K562 treated with DMSO at 1 percent for 24 hours (cell line): ENCODE results near the gene ZNF579. TPM values are rescaled to one million over a fixed set of nuclear protein-coding genes. Genes with fewer than 3 reads are reported as not detected.

Experiments
- total RNA-seq: library from RNA; unstranded; fragments of 300-600 nt; gene quantifications from 2 replicates; pipeline ENCODE4 v1.2.3, GENCODE V29; 2022; ENCODE audit warnings: low read depth; ENCODE audit not compliant: insufficient read depth

Gene ZNF579, protein sequence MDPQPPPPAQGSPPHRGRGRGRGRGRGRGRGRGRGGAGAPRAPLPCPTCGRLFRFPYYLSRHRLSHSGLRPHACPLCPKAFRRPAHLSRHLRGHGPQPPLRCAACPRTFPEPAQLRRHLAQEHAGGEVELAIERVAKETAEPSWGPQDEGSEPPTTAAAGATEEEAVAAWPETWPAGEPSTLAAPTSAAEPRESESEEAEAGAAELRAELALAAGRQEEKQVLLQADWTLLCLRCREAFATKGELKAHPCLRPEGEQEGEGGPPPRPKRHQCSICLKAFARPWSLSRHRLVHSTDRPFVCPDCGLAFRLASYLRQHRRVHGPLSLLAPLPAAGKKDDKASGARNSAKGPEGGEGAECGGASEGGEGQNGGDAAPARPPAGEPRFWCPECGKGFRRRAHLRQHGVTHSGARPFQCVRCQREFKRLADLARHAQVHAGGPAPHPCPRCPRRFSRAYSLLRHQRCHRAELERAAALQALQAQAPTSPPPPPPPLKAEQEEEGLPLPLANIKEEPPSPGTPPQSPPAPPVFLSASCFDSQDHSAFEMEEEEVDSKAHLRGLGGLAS
- total RNA-seq: 21.0 and 21.2 TPM in 2 replicates

DNA sequence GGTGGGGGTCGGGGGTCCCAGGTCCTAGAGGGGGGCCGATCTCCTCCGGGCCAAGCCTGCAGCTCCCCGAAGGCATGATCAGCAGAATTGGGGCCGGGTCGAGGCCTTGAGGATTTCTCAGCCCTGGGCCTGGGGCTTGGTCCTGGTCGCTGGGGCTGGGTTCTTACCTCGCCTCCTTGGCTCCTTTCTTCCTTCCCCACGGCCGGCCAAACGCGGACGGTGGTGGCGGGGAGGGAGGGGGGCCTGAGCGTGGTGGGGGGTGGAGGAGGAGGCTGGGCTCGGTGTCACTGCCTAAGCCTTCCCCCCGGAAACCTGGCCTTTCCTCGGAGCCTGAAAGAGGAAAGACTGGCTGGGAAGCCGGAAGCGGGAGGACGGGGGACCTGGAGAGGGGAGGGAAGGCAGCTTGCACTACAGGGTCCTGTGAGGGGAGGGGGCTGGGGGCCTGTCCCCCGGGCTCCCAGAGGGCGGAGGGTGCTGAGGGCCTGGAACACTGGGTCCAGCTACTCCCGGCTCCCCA, at the start of gene ZNF579:
TSS of gene ZNF579 (minus strand) at position 221 of the 517 bp plus-strand sequence. CDS start 1,209 bp downstream, outside the sequence.

DNA sequence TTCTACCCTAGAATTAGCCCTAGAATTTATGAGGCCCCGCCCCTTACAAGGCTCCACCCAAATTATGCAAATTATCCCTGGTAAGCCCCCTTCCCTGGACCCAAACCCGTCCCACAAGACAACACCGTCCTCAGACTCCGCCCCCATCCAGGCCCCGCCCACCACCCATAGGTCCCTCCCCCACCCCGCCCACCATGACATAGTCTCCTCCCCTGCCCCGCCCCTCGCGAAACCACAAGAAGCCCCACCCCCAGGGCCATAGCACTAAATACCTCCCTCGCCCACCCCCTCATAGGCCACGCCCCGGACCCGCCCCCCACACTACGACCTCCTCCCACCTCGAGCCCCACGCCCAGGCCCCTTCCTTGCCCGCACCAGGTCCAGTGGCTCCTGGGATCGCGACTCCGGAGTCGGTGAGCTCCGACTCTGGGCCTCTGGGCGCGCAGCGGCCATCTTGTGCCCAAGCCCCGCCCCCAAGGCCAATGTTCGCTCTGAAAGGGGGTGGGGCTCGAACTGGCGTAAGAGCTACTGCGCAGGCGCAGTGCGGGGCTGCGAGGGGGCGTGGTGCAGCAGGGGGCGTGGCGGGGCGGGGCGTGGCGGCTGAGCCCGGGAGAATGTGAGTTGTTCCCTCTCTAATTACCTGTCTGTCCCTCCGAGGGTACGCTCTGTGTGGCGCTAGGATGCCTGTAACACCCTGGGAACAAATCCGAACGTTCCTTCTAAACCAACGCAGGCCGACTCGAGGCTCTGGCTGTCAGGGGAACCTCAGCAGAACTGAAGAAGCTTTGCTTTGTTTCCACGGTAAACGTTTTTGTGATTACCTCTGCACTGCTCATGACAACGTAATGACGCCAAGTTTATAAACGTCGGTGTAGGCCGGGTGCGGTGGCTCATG, 43.7 kb upstream of the ZNF579 start, which contains the start of gene ZNF784:
TSS of gene ZNF784 (minus strand) at position 458 of the 895 bp plus-strand sequence. CDS start at position 453, 5 bp downstream.

DNA sequence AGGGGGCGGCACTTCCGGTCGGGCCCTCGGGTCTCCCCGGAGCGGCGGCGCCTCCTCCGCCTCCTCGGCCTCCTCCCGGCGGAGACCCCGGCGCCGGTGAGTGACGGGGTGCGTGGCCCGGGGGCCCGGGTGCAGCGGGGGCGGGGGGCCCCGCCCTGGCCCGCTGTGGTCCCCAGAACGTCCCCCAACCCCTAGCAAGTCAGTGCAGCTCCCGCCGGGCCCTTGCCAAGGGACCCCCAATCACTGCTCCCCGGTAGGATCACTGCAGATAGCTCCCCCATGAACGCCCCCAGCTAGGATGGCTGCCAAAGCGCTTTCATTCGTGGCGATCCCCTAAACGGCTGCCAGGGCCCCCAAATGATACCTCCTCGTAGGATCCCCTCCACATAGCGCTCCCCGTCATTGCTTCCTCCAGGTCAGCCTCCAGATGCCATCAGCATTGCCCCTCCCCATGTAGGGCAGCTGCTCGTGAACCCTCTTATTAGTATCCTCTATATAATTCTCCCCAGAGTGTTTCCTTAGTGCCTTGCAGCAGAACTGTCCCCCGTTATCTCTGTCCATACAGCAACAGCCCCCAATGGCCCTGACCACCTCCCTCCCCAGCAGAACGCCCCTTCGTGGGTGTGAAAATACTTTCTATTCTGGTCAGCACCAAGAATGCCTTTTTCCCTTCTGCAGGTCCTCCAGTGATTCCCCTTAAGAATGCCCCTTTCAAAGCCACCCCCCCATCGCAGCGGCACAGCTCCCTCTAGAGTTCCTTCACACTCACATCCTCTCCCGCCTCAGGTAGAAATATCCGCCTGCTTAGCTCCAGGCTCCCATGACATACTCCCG, 25.2 kb upstream of the ZNF579 start, which contains the start of gene ZNF865:
TSS of gene ZNF865 (plus strand) at position 11 of the 834 bp plus-strand sequence. CDS start 7,972 bp downstream, outside the sequence.

DNA sequence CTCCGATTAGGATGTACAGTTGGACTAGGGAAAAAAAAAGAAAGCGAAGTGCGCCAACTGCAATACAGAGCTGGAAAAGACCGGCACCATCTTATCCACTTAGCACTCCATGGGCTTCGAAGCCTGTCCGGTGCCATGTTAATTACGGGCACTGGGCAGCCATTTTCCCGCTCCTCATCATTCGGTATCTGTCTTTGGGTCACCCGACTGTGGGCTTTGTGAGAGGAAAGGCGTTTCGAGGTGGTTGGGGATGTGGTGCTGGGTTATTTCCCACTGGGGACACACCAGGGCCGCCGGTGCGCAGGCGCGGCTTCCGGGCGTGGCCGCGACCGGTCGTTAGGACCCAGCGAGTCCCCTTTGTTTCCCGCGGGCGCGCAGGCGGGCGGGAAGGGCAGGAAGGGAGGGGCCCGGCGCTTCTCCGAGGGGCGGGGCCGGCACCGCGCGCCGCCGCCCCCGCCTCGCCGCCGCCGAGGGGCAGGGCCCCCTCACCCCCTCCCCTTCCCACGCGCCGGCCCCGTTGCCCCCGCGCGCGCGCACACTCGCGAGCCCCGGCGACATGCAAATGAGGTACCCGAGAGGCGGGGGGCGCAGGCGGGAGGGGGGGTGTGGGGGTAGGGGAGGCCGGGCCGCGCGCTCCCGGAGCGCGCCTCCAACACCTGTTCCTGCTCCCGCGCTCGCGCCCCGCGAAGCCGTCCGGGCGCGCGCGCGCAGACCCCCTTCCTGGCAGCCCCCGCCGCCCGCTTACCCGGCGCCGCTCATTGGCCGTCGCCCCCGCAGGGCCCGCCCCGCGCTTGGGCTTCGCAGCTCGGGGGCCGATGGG, 19.4 kb upstream of the ZNF579 start, which contains the start of gene ZNF524:
TSS of gene ZNF524 (plus strand) at position 447 of the 820 bp plus-strand sequence. CDS start 1,825 bp downstream, outside the sequence.

DNA sequence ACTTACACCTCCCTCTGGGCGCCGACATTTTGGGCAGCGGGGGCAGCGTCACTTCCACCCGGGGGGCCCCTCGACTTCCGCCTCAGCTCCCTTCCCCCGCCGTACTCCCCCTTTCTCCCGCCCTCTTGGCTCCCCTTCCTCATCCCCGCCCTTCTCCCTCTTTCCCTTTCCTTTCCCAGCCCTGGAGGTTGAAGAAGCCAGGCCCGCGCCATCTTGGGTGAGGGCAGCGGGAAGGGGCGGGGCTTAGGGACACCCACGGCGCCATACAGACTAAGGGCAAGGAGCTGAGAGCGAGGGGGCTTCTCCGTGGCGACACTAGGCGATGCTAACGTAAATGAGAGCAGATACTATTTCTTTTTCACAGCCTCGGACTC, 18.8 kb upstream of the ZNF579 start, which contains the start of gene FIZ1:
TSS of gene FIZ1 (minus strand) at position 50 of the 374 bp plus-strand sequence. CDS start 1,652 bp downstream, outside the sequence.

DNA sequence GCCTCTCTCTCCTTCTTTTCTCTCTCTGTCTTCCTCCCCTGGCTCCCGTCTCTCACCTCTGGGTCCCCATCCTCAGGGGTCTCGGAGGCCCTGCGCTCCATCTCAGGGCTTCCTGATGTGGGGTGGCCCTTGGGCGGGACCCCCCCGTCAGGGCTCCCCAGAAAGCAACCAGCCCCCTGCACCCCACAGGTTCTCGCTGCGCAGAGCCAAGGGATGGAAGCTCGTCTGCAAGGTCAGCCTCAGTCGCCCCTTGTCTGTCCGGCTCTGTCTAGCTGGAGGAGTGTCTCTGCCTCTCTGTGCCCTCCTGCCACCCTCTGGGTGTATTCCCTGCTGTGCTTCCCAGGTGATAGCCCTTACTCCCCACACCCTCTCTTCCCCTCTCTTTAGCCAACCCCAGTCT, 35.2 kb downstream of the ZNF579 start, which contains the start of gene SBK3:
TSS of gene SBK3 (minus strand) at position 101 of the 400 bp plus-strand sequence. CDS start at position 101, 0 bp downstream.

DNA sequence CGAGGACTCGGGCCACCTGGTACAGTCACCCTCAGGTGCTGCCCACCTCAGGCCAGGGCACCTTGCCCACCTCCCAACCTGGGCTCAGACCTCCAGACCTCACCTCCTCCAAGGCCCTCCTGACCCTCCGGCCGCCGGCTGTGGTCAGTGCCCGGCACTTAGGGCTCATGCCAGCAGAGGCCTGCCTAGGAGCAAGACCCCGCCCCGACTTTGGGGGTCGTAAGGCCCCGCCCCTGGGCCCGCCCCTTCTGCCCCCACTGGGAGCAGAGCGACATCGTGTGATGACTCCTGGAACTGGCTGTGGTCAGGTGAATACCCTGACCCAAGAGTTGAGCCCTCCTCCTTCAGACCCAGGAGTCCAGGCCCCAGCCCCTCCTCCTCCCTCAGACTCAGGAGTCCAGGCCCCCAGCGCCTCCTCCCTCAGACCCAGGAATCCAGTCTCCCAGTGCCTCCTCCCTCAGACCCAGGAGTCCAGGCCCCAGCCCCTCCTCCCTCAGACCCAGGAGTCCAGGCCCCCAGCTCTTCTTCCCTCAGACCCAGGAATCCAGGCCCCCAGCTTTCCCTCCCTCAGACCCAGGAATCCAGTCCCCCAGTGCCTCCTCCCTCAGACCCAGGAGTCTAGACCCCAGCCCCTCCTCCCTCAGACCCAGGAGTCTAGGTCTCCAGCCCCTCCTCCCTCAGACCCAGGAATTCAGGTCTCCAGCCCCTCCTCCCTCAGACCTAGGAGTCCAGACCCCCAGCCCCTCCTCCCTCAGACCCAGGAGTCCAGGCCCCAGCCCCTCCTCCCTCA, 43.5 kb downstream of the ZNF579 start, which contains the start of gene SBK2:
TSS of gene SBK2 (minus strand) at position 183 of the 790 bp plus-strand sequence. CDS start 839 bp downstream, outside the sequence.

Other genes with a start within 250 kb of the ZNF579 start
- gene KMT5C, start 241.0 kb downstream of the ZNF579 start, total RNA-seq: 71.4 and 83.5 TPM in 2 replicates
- gene COX6B2, start 226.1 kb downstream of the ZNF579 start, total RNA-seq: not detected in 2 replicates
- gene GARIN5B, start 217.6 kb downstream of the ZNF579 start, total RNA-seq: not detected in 2 replicates
- not detected in 2 replicates for gene IL11, start 210.4 kb downstream of the ZNF579 start, total RNA-seq
- gene TMEM190, start 204.0 kb downstream of the ZNF579 start, total RNA-seq: not detected in 2 replicates
- 6.7 and 9.3 TPM in 2 replicates for gene TMEM238, start 196.6 kb downstream of the ZNF579 start, total RNA-seq
- 3,982 and 4,146 TPM in 2 replicates for gene RPL28, start 194.9 kb downstream of the ZNF579 start, total RNA-seq
- gene UBE2S, start 173.1 kb downstream of the ZNF579 start, total RNA-seq: 574 and 580 TPM in 2 replicates
- gene SHISA7, start 137.5 kb downstream of the ZNF579 start, total RNA-seq: 0.13 and 0.37 TPM in 2 replicates
- 89.2 and 101 TPM in 2 replicates for gene ISOC2, start 119.2 kb downstream of the ZNF579 start, total RNA-seq
- gene C19orf85, start 116.1 kb downstream of the ZNF579 start, total RNA-seq: not detected in 2 replicates
- 24.8 and 40.1 TPM in 2 replicates for gene ZNF628, start 104.2 kb downstream of the ZNF579 start, total RNA-seq
- gene NAT14, start 95.7 kb downstream of the ZNF579 start, total RNA-seq: 42.4 and 59.4 TPM in 2 replicates
- 0.81 and 2.3 TPM in 2 replicates for gene SSC5D, start 92.4 kb downstream of the ZNF579 start, total RNA-seq
- not detected in 2 replicates for gene SBK2, start 43.7 kb downstream of the ZNF579 start, total RNA-seq
- 0.54 and 0.58 TPM in 2 replicates for gene SBK3, start 35.3 kb downstream of the ZNF579 start, total RNA-seq
- 22.4 and 24.3 TPM in 2 replicates for gene FIZ1, start 18.7 kb upstream of the ZNF579 start, total RNA-seq
- gene ZNF524, start 19.4 kb upstream of the ZNF579 start, total RNA-seq: 36.7 and 51.4 TPM in 2 replicates
- gene ZNF865, start 24.8 kb upstream of the ZNF579 start, total RNA-seq: 42.3 and 49.2 TPM in 2 replicates
- 8.9 and 10.8 TPM in 2 replicates for gene ZNF784, start 43.7 kb upstream of the ZNF579 start, total RNA-seq
- gene ZNF580, start 60.2 kb upstream of the ZNF579 start, total RNA-seq: 63.3 and 72.2 TPM in 2 replicates
- 48.8 and 56.6 TPM in 2 replicates for gene ZNF581, start 62.8 kb upstream of the ZNF579 start, total RNA-seq
- 39.6 and 48.7 TPM in 2 replicates for gene CCDC106, start 67.4 kb upstream of the ZNF579 start, total RNA-seq
- 211 and 216 TPM in 2 replicates for gene U2AF2, start 74.2 kb upstream of the ZNF579 start, total RNA-seq
- 131 and 133 TPM in 2 replicates for gene EPN1, start 94.4 kb upstream of the ZNF579 start, total RNA-seq
- not detected in 2 replicates for gene NLRP9, start 157.6 kb upstream of the ZNF579 start, total RNA-seq
- gene RFPL4A, start 178.2 kb upstream of the ZNF579 start, total RNA-seq: 2.1 and 3.3 TPM in 2 replicates
- 1.7 TPM in 1 of 2 replicates, not detected in the other for gene RFPL4AL1, start 188.3 kb upstream of the ZNF579 start, total RNA-seq